ENCODE results near the gene PIGV.

The PIGV gene

GRCh38 chr1:26787706-26788514 lies at the start of gene PIGV:
Gene PIGV (plus strand): TSS chr1:26787950. CDS start chr1:26790816, 2,866 bp downstream.
- DNase-seq (ENCODE audit: low read depth) = peak; percentile 81

- DNase-seq (ENCODE audit: low read depth) = peak; percentile 37
These were observed 48.3 kb upstream of the PIGV start for GRCh38 chr1:26739329-26739914.

- DNase-seq (ENCODE audit: low read depth) = no peak
These were observed 47.6 kb upstream of the PIGV start for GRCh38 chr1:26740023-26740634.

- no peak for DNase-seq (ENCODE audit: low read depth)
These were observed 46.8 kb upstream of the PIGV start for GRCh38 chr1:26740952-26741351.

- DNase-seq (ENCODE audit: low read depth) = no peak
These were observed 44.2 kb upstream of the PIGV start for GRCh38 chr1:26743426-26744059.

- DNase-seq (ENCODE audit: low read depth) = peak; percentile 81
These were observed 43.4 kb upstream of the PIGV start for GRCh38 chr1:26744075-26744959.

GRCh38 chr1:26745191-26745590 lies 42.6 kb upstream of the PIGV start:
- DNase-seq (ENCODE audit: low read depth) = no peak

- no peak for DNase-seq (ENCODE audit: low read depth)
These were observed 40.7 kb upstream of the PIGV start for GRCh38 chr1:26747048-26747447.

- DNase-seq (ENCODE audit: low read depth) = no peak
These were observed 39.4 kb upstream of the PIGV start for GRCh38 chr1:26748351-26748750.

- no peak for DNase-seq (ENCODE audit: low read depth)
These were observed 38.3 kb upstream of the PIGV start for GRCh38 chr1:26749458-26749857.

GRCh38 chr1:26750428-26750827 lies 37.3 kb upstream of the PIGV start:
- no peak for DNase-seq (ENCODE audit: low read depth)

GRCh38 chr1:26752519-26752918 lies 35.2 kb upstream of the PIGV start:
- DNase-seq (ENCODE audit: low read depth) = no peak

GRCh38 chr1:26754086-26754874 lies 33.5 kb upstream of the PIGV start:
- no peak for DNase-seq (ENCODE audit: low read depth)

- DNase-seq (ENCODE audit: low read depth) = no peak
These were observed 29.4 kb upstream of the PIGV start for GRCh38 chr1:26758358-26758757.

GRCh38 chr1:26759531-26759930 lies 28.2 kb upstream of the PIGV start:
- DNase-seq (ENCODE audit: low read depth) = no peak

GRCh38 chr1:26761217-26761616 lies 26.5 kb upstream of the PIGV start:
- DNase-seq (ENCODE audit: low read depth) = no peak

- DNase-seq (ENCODE audit: low read depth) = no peak
These were observed 20.0 kb upstream of the PIGV start for GRCh38 chr1:26767714-26768113.

GRCh38 chr1:26768755-26769154 lies 19.0 kb upstream of the PIGV start:
- no peak for DNase-seq (ENCODE audit: low read depth)

- no peak for DNase-seq (ENCODE audit: low read depth)
These were observed 16.5 kb upstream of the PIGV start for GRCh38 chr1:26771285-26771642.

GRCh38 chr1:26771643-26772321 lies 16.0 kb upstream of the PIGV start:
- no peak for DNase-seq (ENCODE audit: low read depth)

Data from stimulated activated CD4-positive, alpha-beta T cell treated with anti-CD3 and anti-CD28 coated beads, Interleukin-2, amount 100 ng/mL, for 4 hours (primary cell).